SK-N-SH (cell line): Measurements from ENCODE around the gene PDZD2. TPM values are rescaled to one million over a fixed set of nuclear protein-coding genes. Genes with fewer than 3 reads are reported as not detected.

Source experiments
- CTCF ChIA-PET: fragments of 300-600, 350-600 bp; formaldehyde crosslinking; extraction: SDS; loops from one replicate; lab custom pipeline; 2021; lab: Yijun Ruan, JAX
- POLR2A ChIA-PET: fragments of 350-600 bp; sonication (Branson Sonifier 250); formaldehyde crosslinking; extraction: SDS; loops from one replicate; lab custom pipeline; 2020; ENCODE audit warnings: antibody characterized with exemption, inconsistent platforms; lab: Yijun Ruan, JAX
- DNase-seq: peaks from one replicate; pipeline ENCODE4 v3.0.0; 2012
- H2AFZ ChIP-seq: fragments of 200-600 bp; sonication (generic); 2 replicates; pipeline ENCODE4 v1.8.1; 2016; ENCODE audit warnings: antibody characterized with exemption, mild to moderate bottlenecking, low read depth
- H3F3A ChIP-seq: fragments of 200-600 bp; sonication (generic); replicated peaks from 2 replicates; pipeline ENCODE3; 2016; ENCODE audit warnings: antibody characterized with exemption, mild to moderate bottlenecking; ENCODE audit not compliant: insufficient read depth
- H3K27ac ChIP-seq, 2 experiments: fragments of 200-500 bp in 1 of 2; fragments of 200-600 bp in 1 of 2; sonication (Bioruptor generic) in 1 of 2; sonication (generic), shearing (Covaris generic) in 1 of 2; 2 replicates each; pipeline versions ENCODE4 v1.5.1 to v1.6.1; 2014 to 2016; ENCODE audit warnings: low read depth in 2 of 2, inconsistent platforms in 1 of 2, low read length in 1 of 2, mild to moderate bottlenecking in 1 of 2, mixed read lengths in 1 of 2
- H3K27me3 ChIP-seq: fragments of 200-600 bp; sonication (generic), shearing (Covaris generic); 2 replicates; pipeline ENCODE4 v1.6.1; 2016; ENCODE audit warnings: mixed run types; ENCODE audit not compliant: insufficient read depth
- H3K36me3 ChIP-seq, 2 experiments: fragments of 200-500 bp in 1 of 2; fragments of 200-600 bp in 1 of 2; sonication (Bioruptor generic) in 1 of 2; sonication (generic) in 1 of 2; replicated peaks in 1 of 2; 2 replicates each; pipeline versions ENCODE3 to v1.5.1; 2014 to 2016; ENCODE audit warnings: low read length in 1 of 2, mild to moderate bottlenecking in 1 of 2; ENCODE audit not compliant: insufficient read depth in 2 of 2, control insufficient read depth in 1 of 2
- H3K4me1 ChIP-seq, 2 experiments: fragments of 200-500 bp in 1 of 2; fragments of 200-600 bp in 1 of 2; sonication (Bioruptor generic) in 1 of 2; sonication (generic), shearing (Covaris generic) in 1 of 2; 2 replicates each; pipeline versions ENCODE4 v1.5.1 to v1.6.1; 2014 to 2016; ENCODE audit warnings: low read depth in 1 of 2, low read length in 1 of 2, mixed run types in 1 of 2; ENCODE audit not compliant: insufficient read depth in 2 of 2, control insufficient read depth in 1 of 2
- H3K4me2 ChIP-seq: fragments of 200-600 bp; sonication (generic), shearing (Covaris generic); 2 replicates; pipeline ENCODE4 v1.6.1; 2017; ENCODE audit warnings: mixed run types
- H3K4me3 ChIP-seq, 2 experiments: fragments of 200-500 bp in 1 of 2; fragments of 200-600 bp in 1 of 2; sonication (Bioruptor generic) in 1 of 2; sonication (generic), shearing (Covaris generic) in 1 of 2; 2 replicates each; pipeline versions ENCODE4 v1.5.1 to v1.8.1; 2014 to 2016; ENCODE audit warnings: low read depth in 2 of 2, inconsistent platforms in 1 of 2, low read length in 1 of 2, mild to moderate bottlenecking in 1 of 2, mixed read lengths in 1 of 2, moderate library complexity in 1 of 2
- H3K79me2 ChIP-seq: fragments of 200-600 bp; sonication (generic); 2 replicates; pipeline ENCODE4 v1.8.1; 2017; ENCODE audit warnings: mild to moderate bottlenecking; ENCODE audit not compliant: insufficient read depth
- H3K9ac ChIP-seq: fragments of 200-600 bp; sonication (generic); 2 replicates; pipeline ENCODE4 v1.6.1; 2017; ENCODE audit warnings: mixed run types
- H3K9me2 ChIP-seq: fragments of 200-600 bp; sonication (generic); 2 replicates; pipeline ENCODE4 v1.6.1; 2017; ENCODE audit warnings: mixed run types
- H3K9me3 ChIP-seq: fragments of 200-600 bp; sonication (generic); 2 replicates; pipeline ENCODE4 v1.6.1; 2017; ENCODE audit warnings: mixed run types, mild to moderate bottlenecking, moderate library complexity
- H4K20me1 ChIP-seq: fragments of 200-600 bp; sonication (generic); 2 replicates; pipeline ENCODE4 v1.6.1; 2017; ENCODE audit warnings: mild to moderate bottlenecking, mixed run types; ENCODE audit not compliant: insufficient read depth
- EP300 ChIP-seq, 2 experiments: IDR thresholded peaks; 2 replicates each; pipeline versions ENCODE4 v1.4.0 to v1.6.1; 2012; ENCODE audit warnings: borderline replicate concordance in 1 of 2, low read depth in 1 of 2, low read length in 1 of 2
- FOSL2 ChIP-seq: IDR thresholded peaks from 2 replicates; pipeline ENCODE4 v1.4.0; 2012; ENCODE audit warnings: low read depth, mild to moderate bottlenecking, moderate library complexity, borderline replicate concordance
- FOXJ3 ChIP-seq: sonication (generic); formaldehyde crosslinking; IDR thresholded peaks from 2 replicates; pipeline ENCODE4 v1.5.1; 2020; ENCODE audit warnings: mild to moderate bottlenecking, missing genetic modification reagents
- GABPA ChIP-seq: IDR thresholded peaks from 2 replicates; pipeline ENCODE4 v1.4.0; 2012; ENCODE audit warnings: low read depth, mild to moderate bottlenecking
- GATA2 ChIP-seq: sonication (generic); formaldehyde crosslinking; IDR thresholded peaks from 2 replicates; pipeline ENCODE4 v1.5.0; 2020; ENCODE audit warnings: mild to moderate bottlenecking, missing genetic modification reagents
- MXI1 ChIP-seq: IDR thresholded peaks from 2 replicates; pipeline ENCODE4 v1.6.1; 2012; ENCODE audit warnings: mild to moderate bottlenecking, low read depth, low read length, improper control_type of control experiment
- RFX5 ChIP-seq: IDR thresholded peaks from 2 replicates; pipeline ENCODE4 v1.6.1; 2012; ENCODE audit warnings: mild to moderate bottlenecking, improper control_type of control experiment, low read length
- RXRA ChIP-seq: IDR thresholded peaks from 2 replicates; pipeline ENCODE4 v1.4.0; 2012; ENCODE audit warnings: low read depth, mild to moderate bottlenecking, borderline replicate concordance
- TAF1 ChIP-seq: IDR thresholded peaks from 2 replicates; pipeline ENCODE4 v1.6.1; 2012; ENCODE audit warnings: low read depth, mild to moderate bottlenecking, low read length, moderate library complexity, borderline replicate concordance
- TEAD4 ChIP-seq: IDR thresholded peaks from 2 replicates; pipeline ENCODE4 v1.4.0; 2012; ENCODE audit warnings: mild to moderate bottlenecking, borderline replicate concordance; ENCODE audit not compliant: insufficient read depth
- USF2 ChIP-seq: fragments of 150-350 bp; IDR thresholded peaks from 2 replicates; pipeline ENCODE4 v1.6.1; 2017; ENCODE audit warnings: antibody characterized with exemption, low read length, low read depth, borderline replicate concordance
- YY1 ChIP-seq: IDR thresholded peaks from 2 replicates; pipeline ENCODE4 v1.4.0; 2012; ENCODE audit warnings: low read depth, mild to moderate bottlenecking
- WGBS: methylation state at CpG from one replicate; pipeline ENCODE4 v1.1.6; 2017; ENCODE audit warnings: low lambda C conversion rate; 5-methylcytosine and 5-hydroxymethylcytosine counted together
- polyA plus RNA-seq, 3 experiments: library from polyadenylated mRNA; depleted of rRNA; stranded (reverse); fragments of >200 nt; gene quantifications; 2 replicates each; pipeline ENCODE4 v1.2.3, GENCODE V29; 2012
- TF ChIP-seq, protein P1 (sequence below): IDR thresholded peaks from 2 replicates; pipeline ENCODE4; 2012
- TF ChIP-seq, protein P2 (sequence below): IDR thresholded peaks from 2 replicates; pipeline ENCODE4 v1.4.0; 2012; ENCODE audit warnings: low read depth, borderline replicate concordance
- TF ChIP-seq, protein P3 (sequence below): fragments of 200-600 bp; sonication (generic); IDR thresholded peaks from 2 replicates; pipeline ENCODE4 v1.6.1; 2017; ENCODE audit warnings: antibody characterized with exemption, mild to moderate bottlenecking, moderate library complexity
- TF ChIP-seq, protein P4 (sequence below): IDR thresholded peaks from 2 replicates; pipeline ENCODE4 v1.4.0; 2012; ENCODE audit warnings: low read depth, borderline replicate concordance

The PDZD2 gene
- polyA plus RNA-seq, 1 of the 3 experiments (the other 2 are of a cell fraction), result 0.13 TPM

GRCh38 chr5:32147236-32147635, 508.3 kb downstream of the PDZD2 start (continued):
- TF ChIP-seq, protein P1, sequence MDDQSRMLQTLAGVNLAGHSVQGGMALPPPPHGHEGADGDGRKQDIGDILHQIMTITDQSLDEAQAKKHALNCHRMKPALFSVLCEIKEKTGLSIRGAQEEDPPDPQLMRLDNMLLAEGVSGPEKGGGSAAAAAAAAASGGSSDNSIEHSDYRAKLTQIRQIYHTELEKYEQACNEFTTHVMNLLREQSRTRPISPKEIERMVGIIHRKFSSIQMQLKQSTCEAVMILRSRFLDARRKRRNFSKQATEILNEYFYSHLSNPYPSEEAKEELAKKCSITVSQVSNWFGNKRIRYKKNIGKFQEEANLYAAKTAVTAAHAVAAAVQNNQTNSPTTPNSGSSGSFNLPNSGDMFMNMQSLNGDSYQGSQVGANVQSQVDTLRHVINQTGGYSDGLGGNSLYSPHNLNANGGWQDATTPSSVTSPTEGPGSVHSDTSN, result no peak

GRCh38 chr5:32147959-32148358, 509.0 kb downstream of the PDZD2 start:
- H3K79me2 ChIP-seq, result peaks cover 96% of the 10 kb centered on the region
- H3K27ac ChIP-seq, result no peak overlapping the region
- no peaks in the 10 kb centered on the region for H3K9me2 ChIP-seq
- H3K4me3 ChIP-seq, result no peak overlapping the region
- DNase-seq, result no peak
- peaks cover 96% of the 10 kb centered on the region for H4K20me1 ChIP-seq
- POLR2A ChIA-PET, result no interaction called here
- peaks cover 16 to 18% of the 10 kb centered on the region in 2 experiments; a peak in 3 of 4 replicates for H3K4me1 ChIP-seq
- H3K9me3 ChIP-seq, result no peaks in the 10 kb centered on the region
- peaks cover under 1% of the 10 kb centered on the region for H3F3A ChIP-seq
- H3K9ac ChIP-seq, result no peak overlapping the region
- WGBS, result 95% methylated on average over 4 of the region's 4 CpGs
- H3K27me3 ChIP-seq, result no peaks in the 10 kb centered on the region
- no peak overlapping the region for H3K4me2 ChIP-seq
- H2AFZ ChIP-seq, result no peak overlapping the region
- peak; percentile 38; the same call in 1 of the 2 replicates for TF ChIP-seq RFX5
- no peak for TF ChIP-seq TEAD4
- CTCF ChIA-PET, result interaction anchor here (0.7 to 1.6 kb wide), 3 partner anchors 20 to 322 kb away, joined by 3 read pairs; no protein-coding TSS in a partner anchor
- peaks cover 0 to 29% of the 10 kb centered on the region in 2 experiments for H3K36me3 ChIP-seq

GRCh38 chr5:32150366-32150765, 511.4 kb downstream of the PDZD2 start:
- Histone ChIP-seq H3K4me3 (no peak overlapping the region), H3K4me2 (no peak overlapping the region), H3F3A (peaks cover 6% of the 10 kb centered on the region), H4K20me1 (peaks cover 100% of the 10 kb centered on the region), H2AFZ (no peak overlapping the region), H3K9me2 (no peaks in the 10 kb centered on the region), H3K9me3 (no peaks in the 10 kb centered on the region), H3K36me3 (peaks cover 0 to 25% of the 10 kb centered on the region in 2 experiments), H3K79me2 (peaks cover 100% of the 10 kb centered on the region), H3K9ac (no peak overlapping the region), H3K27me3 (no peaks in the 10 kb centered on the region), H3K27ac (no peak overlapping the region), H3K4me1 (peaks cover 12 to 24% of the 10 kb centered on the region in 2 experiments; a peak in 3 of 4 replicates)
- CTCF ChIA-PET, result interaction anchor here (0.9 kb wide), 1 partner anchor 22 kb away, joined by 3 read pairs; no protein-coding TSS in a partner anchor
- no peak for DNase-seq
- POLR2A ChIA-PET, result no interaction called here
- 94% methylated on average over 1 of the region's 1 CpG for WGBS
- TF ChIP-seq YY1 (no peak), FOXJ3 (CRISPR knock-in tag) (no peak), EP300 (IDR thresholded peaks at IDR 0.05; ENCODE audit: borderline replicate concordance in 1 of 2, low read depth in 1 of 2, low read length in 1 of 2) (no peak), RXRA (no peak), GABPA (no peak), MXI1 (no peak), USF2 (no peak), GATA2 (CRISPR knock-in tag) (no peak), TAF1 (no peak), RFX5 (no peak), FOSL2 (no peak), TEAD4 (no peak)
- TF ChIP-seq, protein P2, sequence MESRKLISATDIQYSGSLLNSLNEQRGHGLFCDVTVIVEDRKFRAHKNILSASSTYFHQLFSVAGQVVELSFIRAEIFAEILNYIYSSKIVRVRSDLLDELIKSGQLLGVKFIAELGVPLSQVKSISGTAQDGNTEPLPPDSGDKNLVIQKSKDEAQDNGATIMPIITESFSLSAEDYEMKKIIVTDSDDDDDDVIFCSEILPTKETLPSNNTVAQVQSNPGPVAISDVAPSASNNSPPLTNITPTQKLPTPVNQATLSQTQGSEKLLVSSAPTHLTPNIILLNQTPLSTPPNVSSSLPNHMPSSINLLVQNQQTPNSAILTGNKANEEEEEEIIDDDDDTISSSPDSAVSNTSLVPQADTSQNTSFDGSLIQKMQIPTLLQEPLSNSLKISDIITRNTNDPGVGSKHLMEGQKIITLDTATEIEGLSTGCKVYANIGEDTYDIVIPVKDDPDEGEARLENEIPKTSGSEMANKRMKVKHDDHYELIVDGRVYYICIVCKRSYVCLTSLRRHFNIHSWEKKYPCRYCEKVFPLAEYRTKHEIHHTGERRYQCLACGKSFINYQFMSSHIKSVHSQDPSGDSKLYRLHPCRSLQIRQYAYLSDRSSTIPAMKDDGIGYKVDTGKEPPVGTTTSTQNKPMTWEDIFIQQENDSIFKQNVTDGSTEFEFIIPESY, result no peak
- TF ChIP-seq, protein P3, sequence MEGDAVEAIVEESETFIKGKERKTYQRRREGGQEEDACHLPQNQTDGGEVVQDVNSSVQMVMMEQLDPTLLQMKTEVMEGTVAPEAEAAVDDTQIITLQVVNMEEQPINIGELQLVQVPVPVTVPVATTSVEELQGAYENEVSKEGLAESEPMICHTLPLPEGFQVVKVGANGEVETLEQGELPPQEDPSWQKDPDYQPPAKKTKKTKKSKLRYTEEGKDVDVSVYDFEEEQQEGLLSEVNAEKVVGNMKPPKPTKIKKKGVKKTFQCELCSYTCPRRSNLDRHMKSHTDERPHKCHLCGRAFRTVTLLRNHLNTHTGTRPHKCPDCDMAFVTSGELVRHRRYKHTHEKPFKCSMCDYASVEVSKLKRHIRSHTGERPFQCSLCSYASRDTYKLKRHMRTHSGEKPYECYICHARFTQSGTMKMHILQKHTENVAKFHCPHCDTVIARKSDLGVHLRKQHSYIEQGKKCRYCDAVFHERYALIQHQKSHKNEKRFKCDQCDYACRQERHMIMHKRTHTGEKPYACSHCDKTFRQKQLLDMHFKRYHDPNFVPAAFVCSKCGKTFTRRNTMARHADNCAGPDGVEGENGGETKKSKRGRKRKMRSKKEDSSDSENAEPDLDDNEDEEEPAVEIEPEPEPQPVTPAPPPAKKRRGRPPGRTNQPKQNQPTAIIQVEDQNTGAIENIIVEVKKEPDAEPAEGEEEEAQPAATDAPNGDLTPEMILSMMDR, result no peak
- TF ChIP-seq, protein P4, sequence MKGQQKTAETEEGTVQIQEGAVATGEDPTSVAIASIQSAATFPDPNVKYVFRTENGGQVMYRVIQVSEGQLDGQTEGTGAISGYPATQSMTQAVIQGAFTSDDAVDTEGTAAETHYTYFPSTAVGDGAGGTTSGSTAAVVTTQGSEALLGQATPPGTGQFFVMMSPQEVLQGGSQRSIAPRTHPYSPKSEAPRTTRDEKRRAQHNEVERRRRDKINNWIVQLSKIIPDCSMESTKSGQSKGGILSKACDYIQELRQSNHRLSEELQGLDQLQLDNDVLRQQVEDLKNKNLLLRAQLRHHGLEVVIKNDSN, result no peak
- TF ChIP-seq, protein P1, result no peak
